GM12865 (cell line): ENCODE data around the gene PDE3A.

Experiments used
- DNase-seq: peaks from one replicate; pipeline ENCODE4 v3.0.0; 2010; ENCODE audit warnings: low read depth
- H3K4me3 ChIP-seq: 2 replicates; pipeline ENCODE4 v1.5.1; 2011; ENCODE audit warnings: mild to moderate bottlenecking, low read depth, low read length, control low read depth
- TF ChIP-seq, protein P1 (sequence below): IDR thresholded peaks from 2 replicates; pipeline ENCODE4 v1.5.1; 2011; ENCODE audit warnings: low read length, control low read depth, low read depth, inconsistent platforms; ENCODE audit not compliant: insufficient read depth; ENCODE audit errors: missing control alignments

PDE3A gene

DNA sequence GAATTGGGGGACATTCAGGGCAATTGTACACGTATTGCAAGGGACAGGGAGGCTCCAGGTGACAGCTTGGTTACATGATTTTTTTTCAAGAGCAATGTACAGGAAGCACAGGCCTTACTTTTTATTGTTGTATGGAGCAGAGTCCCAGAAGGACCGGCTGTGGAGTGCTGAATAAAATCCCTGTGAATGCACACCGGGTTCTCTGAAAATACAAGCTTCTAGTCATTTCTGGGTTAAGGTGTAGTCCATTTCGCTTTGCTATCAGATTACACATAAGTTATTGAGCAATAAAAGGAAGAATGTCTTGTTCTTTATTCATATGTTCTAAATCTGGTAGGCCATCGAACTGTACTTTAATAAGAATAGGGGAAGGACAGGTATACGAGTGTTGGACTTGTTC, 52.2 kb downstream of the PDE3A start:
- no peak overlapping the region for H3K4me3 ChIP-seq
- no peak for DNase-seq
- TF ChIP-seq, protein P1, sequence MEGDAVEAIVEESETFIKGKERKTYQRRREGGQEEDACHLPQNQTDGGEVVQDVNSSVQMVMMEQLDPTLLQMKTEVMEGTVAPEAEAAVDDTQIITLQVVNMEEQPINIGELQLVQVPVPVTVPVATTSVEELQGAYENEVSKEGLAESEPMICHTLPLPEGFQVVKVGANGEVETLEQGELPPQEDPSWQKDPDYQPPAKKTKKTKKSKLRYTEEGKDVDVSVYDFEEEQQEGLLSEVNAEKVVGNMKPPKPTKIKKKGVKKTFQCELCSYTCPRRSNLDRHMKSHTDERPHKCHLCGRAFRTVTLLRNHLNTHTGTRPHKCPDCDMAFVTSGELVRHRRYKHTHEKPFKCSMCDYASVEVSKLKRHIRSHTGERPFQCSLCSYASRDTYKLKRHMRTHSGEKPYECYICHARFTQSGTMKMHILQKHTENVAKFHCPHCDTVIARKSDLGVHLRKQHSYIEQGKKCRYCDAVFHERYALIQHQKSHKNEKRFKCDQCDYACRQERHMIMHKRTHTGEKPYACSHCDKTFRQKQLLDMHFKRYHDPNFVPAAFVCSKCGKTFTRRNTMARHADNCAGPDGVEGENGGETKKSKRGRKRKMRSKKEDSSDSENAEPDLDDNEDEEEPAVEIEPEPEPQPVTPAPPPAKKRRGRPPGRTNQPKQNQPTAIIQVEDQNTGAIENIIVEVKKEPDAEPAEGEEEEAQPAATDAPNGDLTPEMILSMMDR, result no peak

DNA sequence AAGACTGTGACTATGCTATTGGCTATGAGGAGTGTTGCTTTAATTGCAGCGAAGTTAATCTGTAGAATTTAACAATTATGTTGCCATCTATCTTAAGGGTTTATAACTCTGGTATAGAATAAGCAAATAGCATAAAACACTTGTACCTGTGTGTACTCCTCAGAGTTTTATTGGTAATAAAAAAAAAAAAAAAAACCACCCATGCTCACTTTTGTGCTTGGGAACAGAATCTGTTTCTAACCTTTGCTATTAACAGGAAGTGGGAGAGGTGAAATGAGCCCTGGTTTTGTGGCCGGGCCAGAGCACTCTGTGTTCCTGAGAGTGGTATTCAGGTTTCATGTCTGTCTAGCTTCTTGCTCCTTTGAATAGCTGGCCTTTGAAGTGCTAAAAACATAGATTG, 53.1 kb downstream of the PDE3A start:
- DNase-seq, result peak; percentile 7
- TF ChIP-seq, protein P1, result no peak
- H3K4me3 ChIP-seq, result no peak overlapping the region

DNA sequence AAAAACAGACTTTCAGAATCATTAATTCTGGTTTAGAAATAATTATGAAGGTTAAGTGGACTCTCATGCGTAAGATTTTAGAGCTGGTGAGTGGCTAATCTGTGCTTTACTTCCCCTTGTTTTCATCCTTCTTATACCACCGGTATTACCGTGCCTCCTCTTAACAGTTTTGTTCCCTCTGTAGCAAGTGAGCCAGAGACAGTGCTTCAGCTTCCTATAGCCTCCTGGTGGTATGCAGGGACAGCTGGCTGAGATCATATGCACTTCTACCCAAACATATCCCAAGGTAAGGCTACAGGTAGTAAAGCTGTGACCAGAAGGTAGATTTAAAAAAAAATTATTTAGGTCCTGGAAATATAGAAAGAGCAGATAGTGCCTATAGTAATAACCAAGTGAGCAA, 55.2 kb downstream of the PDE3A start:
- DNase-seq, result no peak
- TF ChIP-seq, protein P1, result no peak
- H3K4me3 ChIP-seq, result no peak overlapping the region

DNA sequence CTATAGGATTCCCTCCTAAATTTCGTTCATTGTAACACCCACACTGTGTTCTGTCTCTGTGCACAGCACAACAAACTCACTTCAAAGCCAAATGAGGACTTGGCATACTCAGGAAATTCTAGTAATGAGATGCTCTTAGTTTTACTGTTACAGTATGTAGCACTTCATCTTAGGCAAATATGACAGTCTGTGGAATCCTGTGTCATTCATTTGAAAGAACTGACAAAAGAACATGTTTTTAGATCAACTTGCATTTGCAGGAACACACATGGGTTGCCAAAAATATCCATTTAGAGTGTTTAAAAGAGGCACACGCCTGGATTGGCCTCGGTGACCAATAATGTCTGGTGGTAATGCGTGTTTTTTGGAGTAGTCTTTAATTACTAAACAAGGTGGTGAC, 56.5 kb downstream of the PDE3A start:
- no peak for DNase-seq
- TF ChIP-seq, protein P1, result no peak
- H3K4me3 ChIP-seq, result no peak overlapping the region

DNA sequence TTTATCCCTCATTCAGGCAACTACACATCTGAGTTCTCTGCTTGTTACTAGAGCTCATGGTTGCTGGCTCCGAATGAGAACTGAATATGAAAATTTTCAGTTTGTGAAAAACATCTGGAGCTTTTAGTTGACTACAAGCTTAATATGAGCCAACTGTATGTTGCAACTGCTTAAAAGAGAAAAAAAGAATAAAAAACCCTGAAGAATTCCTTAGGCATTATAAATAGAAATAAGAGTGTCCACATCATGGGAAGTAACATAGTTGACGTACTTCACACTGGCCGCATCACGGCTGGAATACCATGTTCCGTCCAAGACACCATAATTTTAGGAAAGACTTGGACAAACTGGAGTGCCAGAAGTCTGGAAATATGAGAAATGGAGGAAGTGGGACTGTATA, 57.9 kb downstream of the PDE3A start:
- no peak overlapping the region for H3K4me3 ChIP-seq
- TF ChIP-seq, protein P1, result no peak
- DNase-seq, result no peak

DNA sequence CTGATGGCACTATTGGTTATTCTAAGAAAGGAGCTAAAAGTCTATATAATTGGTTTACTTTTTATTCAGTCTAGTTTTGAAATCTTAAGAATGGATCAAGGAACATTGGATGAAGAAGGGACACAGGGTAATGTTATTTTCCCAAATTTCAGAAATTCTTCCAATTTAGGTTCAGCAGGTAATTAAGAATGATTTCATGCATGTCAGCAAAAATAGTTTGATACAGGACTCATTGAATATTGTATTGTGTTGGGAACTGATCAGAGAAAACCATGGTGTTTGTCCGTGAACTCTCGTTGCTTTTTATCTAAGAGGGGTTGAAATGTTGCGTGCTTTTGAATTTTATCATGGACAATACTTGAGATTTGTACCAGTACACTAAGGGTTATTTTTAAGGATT, 58.6 kb downstream of the PDE3A start:
- no peak for DNase-seq
- H3K4me3 ChIP-seq, result no peak overlapping the region
- TF ChIP-seq, protein P1, result no peak

DNA sequence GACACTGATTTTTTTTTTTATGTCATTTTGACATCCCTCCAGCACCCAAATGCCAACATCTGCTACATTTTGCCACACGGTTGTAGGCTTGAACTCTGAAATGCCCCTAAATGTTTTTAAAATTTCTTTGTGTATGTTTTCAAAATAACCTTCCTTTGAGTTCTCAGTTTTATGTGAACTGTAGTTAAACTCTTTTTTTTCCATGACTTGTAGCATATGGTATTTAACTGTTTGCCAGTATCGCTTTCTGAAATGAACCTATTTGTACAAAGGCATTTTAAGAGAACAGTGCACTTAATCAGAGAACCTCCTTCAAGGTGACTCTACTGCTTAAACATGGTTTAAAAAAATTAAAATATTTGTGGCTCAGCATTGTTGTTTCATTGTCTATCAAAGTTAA, 61.5 kb downstream of the PDE3A start:
- TF ChIP-seq, protein P1, result no peak
- no peak overlapping the region for H3K4me3 ChIP-seq
- no peak for DNase-seq
